H1 (cell line): ENCODE measurements around the gene GPRASP3. TPM values are rescaled to one million over a fixed set of nuclear protein-coding genes. Genes with fewer than 3 reads are reported as not detected.

ENCODE experiments used
- CTCF ChIA-PET: fragments of 300-600 bp; sonication (Branson Sonifier 250); formaldehyde crosslinking; loops from one replicate; lab custom pipeline; 2021; ENCODE audit not compliant: partially characterized antibody; lab: Charles Lee
- POLR2A ChIA-PET: fragments of 300-600 bp; sonication (Branson Sonifier 250); formaldehyde crosslinking; loops from one replicate; lab custom pipeline; 2021; ENCODE audit warnings: inconsistent platforms; ENCODE audit not compliant: partially characterized antibody; lab: Charles Lee
- DNase-seq, 2 experiments: peaks; one replicate each; pipeline versions ENCODE4 v3.0.0 to v3.0.0-alpha.2; 2010 to 2022; ENCODE audit warnings: low spot score in 2 of 2, low read depth in 1 of 2, mixed read lengths in 1 of 2
- FAIRE-seq: peaks from 2 replicates; lab custom pipeline; 2011; peaks lifted over from hg19 to GRCh38; lab: Jason Lieb, UNC
- H2AFZ ChIP-seq: 2 replicates; pipeline ENCODE4 v1.8.1; 2012; ENCODE audit warnings: low read length, inconsistent platforms
- H2AK5ac ChIP-seq: 2 replicates; pipeline ENCODE4 v1.6.1; 2013; ENCODE audit warnings: low read depth, low read length
- H2BK120ac ChIP-seq: replicated peaks from 2 replicates; pipeline ENCODE3; 2013; ENCODE audit warnings: low read depth, low read length, inconsistent platforms
- H2BK12ac ChIP-seq: 2 replicates; pipeline ENCODE4 v1.6.1; 2013; ENCODE audit warnings: low read depth, low read length
- H2BK15ac ChIP-seq: 2 replicates; pipeline ENCODE4 v1.6.1; 2013; ENCODE audit warnings: low read length
- H2BK20ac ChIP-seq: 2 replicates; pipeline ENCODE4 v1.6.1; 2013; ENCODE audit warnings: low read length
- H2BK5ac ChIP-seq: 2 replicates; pipeline ENCODE4 v1.6.1; 2013; ENCODE audit warnings: low read depth, low read length
- H3K14ac ChIP-seq: 2 replicates; pipeline ENCODE4 v1.6.1; 2013; ENCODE audit warnings: inconsistent platforms; ENCODE audit not compliant: insufficient read length
- H3K18ac ChIP-seq: 2 replicates; pipeline ENCODE4 v1.6.1; 2013; ENCODE audit warnings: low read length; ENCODE audit errors: extremely low read depth
- H3K23ac ChIP-seq: 2 replicates; pipeline ENCODE4 v1.6.1; 2013; ENCODE audit warnings: inconsistent platforms; ENCODE audit not compliant: insufficient read length
- H3K23me2 ChIP-seq: 2 replicates; pipeline ENCODE4 v1.6.1; 2013; ENCODE audit warnings: low read depth, low read length
- H3K27ac ChIP-seq: 2 replicates; pipeline ENCODE4 v1.6.1; 2011; ENCODE audit warnings: low read depth, low read length, inconsistent platforms
- H3K27me3 ChIP-seq, 4 experiments: replicated peaks in 1 of 4; 1 replicate in 1 of 4; 2 replicates in 3 of 4; pipeline versions ENCODE4 v1.6.1 to v1.8.1; 2011 to 2013; ENCODE audit warnings: low read length in 3 of 4, mild to moderate bottlenecking in 3 of 4, inconsistent platforms in 2 of 4, mixed read lengths in 2 of 4, moderate library complexity in 1 of 4; ENCODE audit not compliant: control insufficient read depth in 3 of 4, insufficient read depth in 3 of 4; ENCODE audit errors: extremely low read depth in 1 of 4
- H3K36me3 ChIP-seq, 4 experiments: 2 replicates each; pipeline versions ENCODE4 v1.6.1 to v1.8.1; 2011 to 2013; ENCODE audit warnings: mild to moderate bottlenecking in 4 of 4, low read length in 3 of 4, moderate library complexity in 2 of 4, control low read depth in 1 of 4, inconsistent platforms in 1 of 4; ENCODE audit not compliant: insufficient read depth in 4 of 4, control insufficient read depth in 2 of 4
- H3K4ac ChIP-seq: replicated peaks from 2 replicates; pipeline ENCODE3; 2013; ENCODE audit warnings: low read length, low read depth, mixed read lengths, inconsistent platforms; ENCODE audit not compliant: insufficient read length
- H3K4me1 ChIP-seq, 4 experiments: replicated peaks in 1 of 4; 1 replicate in 1 of 4; 2 replicates in 3 of 4; pipeline versions ENCODE4 v1.6.1 to v1.8.1; 2011 to 2013; ENCODE audit warnings: low read length in 3 of 4, inconsistent platforms in 2 of 4, mixed read lengths in 1 of 4; ENCODE audit not compliant: insufficient read depth in 4 of 4, control insufficient read depth in 3 of 4
- H3K4me2 ChIP-seq, 2 experiments: 2 replicates each; pipeline versions ENCODE4 v1.6.1 to v1.8.1; 2011 to 2013; ENCODE audit warnings: low read depth in 2 of 2, low read length in 2 of 2, control low read depth in 1 of 2, inconsistent platforms in 1 of 2, mild to moderate bottlenecking in 1 of 2; ENCODE audit not compliant: insufficient read depth in 1 of 2
- H3K4me3 ChIP-seq, 4 experiments: fragments of 200-600, 300-600 bp in 1 of 4; sonication (generic), shearing (Covaris generic), sonication (Bioruptor Twin) in 1 of 4; 2 replicates each; pipeline versions ENCODE4 v1.5.1 to v1.8.1; 2011 to 2016; ENCODE audit warnings: low read length in 4 of 4, low read depth in 3 of 4, control low read depth in 2 of 4, inconsistent platforms in 2 of 4, mild to moderate bottlenecking in 2 of 4, mixed read lengths in 1 of 4, moderate library complexity in 1 of 4; ENCODE audit not compliant: insufficient read depth in 2 of 4; ENCODE audit errors: extremely low read depth in 1 of 4
- H3K56ac ChIP-seq: replicated peaks from 2 replicates; pipeline ENCODE3; 2013; ENCODE audit warnings: low read depth, mild to moderate bottlenecking, mixed read lengths, low read length, inconsistent platforms; ENCODE audit not compliant: insufficient read length
- H3K79me1 ChIP-seq: 2 replicates; pipeline ENCODE4 v1.6.1; 2013; ENCODE audit warnings: low read depth, low read length, control low read depth
- H3K79me2 ChIP-seq, 2 experiments: 2 replicates each; pipeline versions ENCODE4 v1.6.1 to v1.8.1; 2012 to 2013; ENCODE audit warnings: low read length in 2 of 2, mild to moderate bottlenecking in 2 of 2, inconsistent platforms in 1 of 2; ENCODE audit not compliant: insufficient read depth in 2 of 2, control insufficient read depth in 1 of 2
- H3K9ac ChIP-seq, 4 experiments: replicated peaks in 1 of 4; 1 replicate in 1 of 4; 2 replicates in 3 of 4; pipeline versions ENCODE4 v1.6.1 to v1.8.1; 2011 to 2013; ENCODE audit warnings: low read depth in 3 of 4, low read length in 3 of 4, control low read depth in 2 of 4, mild to moderate bottlenecking in 2 of 4, moderate library complexity in 2 of 4, inconsistent platforms in 1 of 4; ENCODE audit errors: extremely low read depth in 1 of 4
- H3K9me3 ChIP-seq, 2 experiments: 2 replicates each; pipeline versions ENCODE4 v1.6.1 to v1.8.1; 2012 to 2013; ENCODE audit warnings: mild to moderate bottlenecking in 2 of 2, moderate library complexity in 2 of 2, control low read depth in 1 of 2, inconsistent platforms in 1 of 2, low read depth in 1 of 2, low read length in 1 of 2, mixed read lengths in 1 of 2; ENCODE audit not compliant: insufficient read depth in 2 of 2
- H4K20me1 ChIP-seq, 2 experiments: replicated peaks in 1 of 2; 2 replicates each; pipeline versions ENCODE3 to v1.8.1; 2011 to 2013; ENCODE audit warnings: inconsistent platforms in 2 of 2, low read length in 2 of 2, mild to moderate bottlenecking in 1 of 2; ENCODE audit not compliant: insufficient read depth in 2 of 2, control insufficient read depth in 1 of 2
- H4K5ac ChIP-seq: 2 replicates; pipeline ENCODE4 v1.6.1; 2013; ENCODE audit warnings: low read length, low read depth, mixed read lengths, inconsistent platforms; ENCODE audit not compliant: insufficient read length
- H4K8ac ChIP-seq: 2 replicates; pipeline ENCODE4 v1.8.0; 2013; ENCODE audit warnings: mild to moderate bottlenecking, moderate library complexity, low read length, inconsistent platforms; ENCODE audit not compliant: insufficient read depth; ENCODE audit errors: extremely low read depth
- H4K91ac ChIP-seq: replicated peaks from 2 replicates; pipeline ENCODE3; 2013; ENCODE audit warnings: low read length, mixed read lengths, inconsistent platforms; ENCODE audit not compliant: insufficient read length
- CEBPB ChIP-seq: IDR thresholded peaks from 2 replicates; pipeline ENCODE4 v1.6.1; 2012; ENCODE audit warnings: low read depth, low read length
- NRF1 ChIP-seq: IDR thresholded peaks from 2 replicates; pipeline ENCODE4 v1.6.1; 2011; ENCODE audit warnings: mild to moderate bottlenecking, low read depth, low read length, improper control_type of control experiment
- PHF8 ChIP-seq: fragments of 200-600 bp; sonication (generic); conservative IDR thresholded peaks from 2 replicates; pipeline ENCODE4 v1.7.1; 2012; ENCODE audit warnings: low read depth, mild to moderate bottlenecking, inconsistent platforms, low read length, moderate library complexity
- SP1 ChIP-seq: IDR thresholded peaks from 2 replicates; pipeline ENCODE4 v1.6.1; 2011; ENCODE audit warnings: low read depth, low read length
- WGBS, 2 experiments: shearing (Covaris generic) in 1 of 2; methylation state at CpG; one replicate each; pipeline versions ENCODE4 v1.1.6 to v1.1.7; 2013 to 2015; ENCODE audit warnings: low lambda C conversion rate in 2 of 2, mixed read lengths in 2 of 2, inconsistent platforms in 1 of 2, low coverage in 1 of 2, missing lambda C conversion rate in 1 of 2; ENCODE audit not compliant: insufficient replicate concordance in 2 of 2, insufficient coverage in 1 of 2, insufficient read length in 1 of 2; ENCODE audit errors: extremely low coverage in 1 of 2, missing lambda C conversion rate in 1 of 2; 5-methylcytosine and 5-hydroxymethylcytosine counted together
- polyA plus RNA-seq, 7 experiments: library from polyadenylated mRNA; depleted of rRNA in 3 of 7; stranded (reverse) in 5 of 7; unstranded in 2 of 7; fragments of >200 nt in 5 of 7; fragments of 200-250 nt in 2 of 7; gene quantifications; 1 replicate in 5 of 7; 2 replicates in 1 of 7; 4 replicates in 1 of 7; pipeline versions ENCODE4 v1.2.1 to v1.2.3, GENCODE V29; 2011 to 2013; ENCODE audit warnings: missing spikeins in 2 of 7, mixed read lengths in 2 of 7
- total RNA-seq: library from RNA; stranded (reverse); fragmentation: NEBNext Ultra II Directional; extraction: Animal tissue kit (Norgen Biotek cat#: 25700); gene quantifications from 2 replicates; pipeline ENCODE4 v1.2.1, GENCODE V29; 2021

GPRASP3 gene
- total and polyA plus RNA-seq, 2 of the 8 experiments (the other 6 are each of a cell fraction or from before 2014, with no cell fraction given): 7.0 to 19.8 TPM

DNA sequence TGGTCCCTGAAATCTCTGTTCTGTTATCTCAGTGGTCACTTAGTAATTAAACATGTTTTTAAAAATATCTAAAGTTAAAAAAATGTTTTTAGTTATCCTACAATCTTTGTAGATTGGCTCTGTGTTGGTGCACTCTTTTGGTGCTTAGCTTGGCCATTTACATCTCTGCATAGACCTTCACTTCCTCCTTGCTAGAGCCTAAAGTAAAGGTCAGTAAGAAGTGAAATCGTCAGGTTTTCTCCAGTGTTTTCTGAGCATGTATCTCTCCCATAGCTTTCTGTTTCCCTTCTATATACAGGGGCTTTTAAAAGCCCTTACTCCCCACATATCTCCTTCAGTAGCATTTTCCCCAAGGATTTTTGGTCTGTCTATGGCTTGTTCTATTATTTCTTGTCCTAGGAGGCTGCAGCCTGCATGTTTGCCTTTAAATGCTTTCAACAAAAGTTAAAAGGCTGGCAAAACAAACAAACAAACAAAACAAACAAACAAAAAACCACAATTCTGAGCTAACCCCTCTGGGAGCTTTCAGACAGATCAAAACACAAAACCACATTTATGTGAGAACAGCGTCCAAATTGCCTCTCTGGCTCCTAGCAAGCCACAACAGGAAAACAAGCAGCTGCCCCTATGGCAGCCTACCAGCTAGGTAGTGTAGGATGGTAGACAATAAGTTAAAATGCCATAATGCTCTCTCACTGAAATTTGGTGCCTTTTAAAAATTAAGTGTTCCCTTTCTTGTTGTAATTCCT, 35.6 kb upstream of the GPRASP3 start:
- no peak overlapping the region for H2BK12ac ChIP-seq
- H2BK15ac ChIP-seq: no peak overlapping the region
- no peaks in the 10 kb centered on the region for H3K79me1 ChIP-seq
- no peak overlapping the region for H2BK20ac ChIP-seq
- H4K5ac ChIP-seq: no peak overlapping the region
- H2AFZ ChIP-seq: no peak overlapping the region
- H4K20me1 ChIP-seq: no peaks in the 10 kb centered on the region
- DNase-seq (no peak), FAIRE-seq (no peak)
- no peak overlapping the region for H2BK5ac ChIP-seq
- no peak overlapping the region for H3K27ac ChIP-seq
- H3K4me3 ChIP-seq: no peak overlapping the region
- WGBS, 2 experiments: 80% methylated on average over 1 of the region's 2 CpGs; no CpG with 5 or more reads in 1 of the 2 experiments
- no peaks in the 10 kb centered on the region for H3K9me3 ChIP-seq
- H3K4me2 ChIP-seq: no peak overlapping the region
- no peak overlapping the region for H2AK5ac ChIP-seq
- ChIA-PET POLR2A (no interaction called here), CTCF (interaction anchor here (1.0 kb wide), 1 partner anchor 25 kb away, joined by 3 read pairs; no protein-coding TSS in a partner anchor)
- H2BK120ac ChIP-seq: no peak overlapping the region
- no peaks in the 10 kb centered on the region for H3K23me2 ChIP-seq
- no peak overlapping the region for H3K23ac ChIP-seq
- no peaks in the 10 kb centered on the region for H3K79me2 ChIP-seq
- H3K18ac ChIP-seq: no peak overlapping the region
- H3K4ac ChIP-seq: no peak overlapping the region
- no peaks in the 10 kb centered on the region for H3K4me1 ChIP-seq
- TF ChIP-seq PHF8 (no peak), NRF1 (no peak), CEBPB (no peak), SP1 (no peak)
- no peak overlapping the region for H3K9ac ChIP-seq
- H3K56ac ChIP-seq: no peak overlapping the region
- H3K27me3 ChIP-seq: no peaks in the 10 kb centered on the region
- no peak overlapping the region for H4K91ac ChIP-seq
- no peaks in the 10 kb centered on the region for H3K36me3 ChIP-seq
- no peak overlapping the region for H3K14ac ChIP-seq
- no peak overlapping the region for H4K8ac ChIP-seq
